Activated CD8-positive, alpha-beta memory T cell treated with anti-CD3 and anti-CD28 coated beads, Interleukin-2, amount 50 U/mL, for 24 hours (primary cell): Measurements from ENCODE around the gene NELFB.

ENCODE experiments used
- DNase-seq: peaks from one replicate; pipeline ENCODE4 v3.0.0-alpha.2; 2020; ENCODE audit errors: extremely low read depth

Gene NELFB

GRCh38 chr9:137254624-137255447 is at the start of gene NELFB:
TSS of gene NELFB (plus strand) at chr9:137255327.
- DNase-seq: peak; percentile 84

- DNase-seq: no peak
These were observed 48.5 kb upstream of the NELFB start for GRCh38 chr9:137206602-137207001.

- no peak for DNase-seq
These were observed 43.6 kb upstream of the NELFB start for GRCh38 chr9:137211532-137211931.

- DNase-seq: no peak
These were observed 42.6 kb upstream of the NELFB start for GRCh38 chr9:137212520-137212919.

- DNase-seq: no peak
These were observed 41.7 kb upstream of the NELFB start for GRCh38 chr9:137213160-137214060.

- no peak for DNase-seq
These were observed 40.5 kb upstream of the NELFB start for GRCh38 chr9:137214620-137215019.

- DNase-seq: no peak
These were observed 39.7 kb upstream of the NELFB start for GRCh38 chr9:137215196-137215986.

GRCh38 chr9:137216188-137216965 is 38.8 kb upstream of the NELFB start:
- DNase-seq: no peak

GRCh38 chr9:137217276-137218211 is 37.6 kb upstream of the NELFB start:
- DNase-seq: no peak

- DNase-seq: no peak
These were observed 36.8 kb upstream of the NELFB start for GRCh38 chr9:137218212-137218753.

- no peak for DNase-seq
These were observed 36.3 kb upstream of the NELFB start for GRCh38 chr9:137218754-137219271.

GRCh38 chr9:137219757-137220316 is 35.3 kb upstream of the NELFB start:
- no peak for DNase-seq

GRCh38 chr9:137220317-137221094 is 34.6 kb upstream of the NELFB start:
- DNase-seq: no peak

- DNase-seq: no peak
These were observed 34.0 kb upstream of the NELFB start for GRCh38 chr9:137221095-137221505.

GRCh38 chr9:137221506-137222111 is 33.5 kb upstream of the NELFB start:
- no peak for DNase-seq

GRCh38 chr9:137222190-137223077 is 32.7 kb upstream of the NELFB start, which contains the start of gene RNF208:
TSS of gene RNF208 (minus strand) at chr9:137222240. CDS start at chr9:137221212, 1,028 bp downstream.
- no peak for DNase-seq
